Mucosa of rectum (tissue), 2 donors: ENCODE data around the gene GSTA4.

Source experiments
- H3K27ac ChIP-seq, 2 donors: one replicate each; pipeline ENCODE4 v1.7.0; 2013; ENCODE audit warnings: inconsistent platforms in 2 of 2, low read depth in 2 of 2, low read length in 2 of 2
- H3K27me3 ChIP-seq, 2 donors: one replicate each; pipeline ENCODE4 v1.7.0; 2013; ENCODE audit warnings: low read length in 2 of 2; ENCODE audit not compliant: control insufficient read depth in 2 of 2, insufficient read depth in 2 of 2
- H3K36me3 ChIP-seq, 2 donors: one replicate each; pipeline ENCODE4 v1.7.0; 2013; ENCODE audit warnings: low read length in 2 of 2; ENCODE audit not compliant: control insufficient read depth in 2 of 2, insufficient read depth in 2 of 2
- H3K4me1 ChIP-seq, 2 donors: one replicate each; pipeline ENCODE4 v1.7.0; 2013; ENCODE audit warnings: low read length in 2 of 2, mild to moderate bottlenecking in 1 of 2; ENCODE audit not compliant: control insufficient read depth in 2 of 2, insufficient read depth in 2 of 2
- H3K4me3 ChIP-seq, 2 donors: one replicate each; pipeline ENCODE4 v1.7.0; 2013; ENCODE audit warnings: low read length in 2 of 2
- H3K9ac ChIP-seq, 2 donors: one replicate each; pipeline ENCODE4 v1.7.0; 2013; ENCODE audit warnings: low read length in 2 of 2, low read depth in 1 of 2, mild to moderate bottlenecking in 1 of 2
- H3K9me3 ChIP-seq, 2 donors: one replicate each; pipeline ENCODE4 v1.7.0; 2013; ENCODE audit warnings: low read length in 2 of 2; ENCODE audit not compliant: control insufficient read depth in 2 of 2
- donor health status: healthy.
- donor health status: Normal muscosa, but diverticular disease.

GSTA4 gene

DNA sequence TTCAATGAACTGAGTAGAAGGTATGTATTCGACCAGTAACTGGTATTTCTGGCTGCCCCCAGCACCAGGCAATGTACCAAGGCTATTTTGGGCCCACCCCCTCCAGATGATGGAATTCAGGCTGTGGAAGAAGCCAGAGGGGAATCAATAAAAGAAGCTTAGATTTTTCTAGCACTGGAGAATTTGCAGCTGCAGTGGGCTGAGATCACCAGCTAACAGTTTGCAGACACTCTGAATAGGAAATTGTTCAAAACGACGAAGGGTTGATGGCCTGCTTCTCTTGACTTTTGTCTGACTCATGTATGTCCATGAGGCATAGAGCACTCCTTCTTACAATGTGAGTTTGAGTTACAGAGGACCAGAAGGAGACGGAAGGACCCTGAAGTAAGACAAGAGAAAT, 37.8 kb upstream of the GSTA4 start:
- H3K27me3 ChIP-seq = no peaks in the 10 kb centered on the region
- no peaks in the 10 kb centered on the region for H3K9me3 ChIP-seq
- no peak overlapping the region for H3K4me3 ChIP-seq
- no peak overlapping the region for H3K9ac ChIP-seq
- peak overlapping the region in 1 of 2 donors; percentile 35 for H3K27ac ChIP-seq
- no peaks in the 10 kb centered on the region for H3K4me1 ChIP-seq
- H3K36me3 ChIP-seq = peaks cover 53 to 57% of the 10 kb centered on the region in 2 donors

- Histone ChIP-seq H3K9ac (no peak overlapping the region), H3K9me3 (no peaks in the 10 kb centered on the region), H3K4me3 (no peak overlapping the region), H3K4me1 (no peaks in the 10 kb centered on the region), H3K36me3 (peaks cover 54 to 68% of the 10 kb centered on the region in 2 donors), H3K27ac (no peak overlapping the region), H3K27me3 (no peaks in the 10 kb centered on the region)
These were observed 36.2 kb upstream of the GSTA4 start for GRCh38 chr6:53031281-53031680.

GRCh38 chr6:53029761-53030160, 34.7 kb upstream of the GSTA4 start:
- H3K9ac ChIP-seq = no peak overlapping the region
- H3K27me3 ChIP-seq = no peaks in the 10 kb centered on the region
- H3K27ac ChIP-seq = no peak overlapping the region
- peaks cover 51 to 59% of the 10 kb centered on the region in 2 donors for H3K36me3 ChIP-seq
- no peaks in the 10 kb centered on the region for H3K4me1 ChIP-seq
- no peaks in the 10 kb centered on the region for H3K9me3 ChIP-seq
- H3K4me3 ChIP-seq = no peak overlapping the region

DNA sequence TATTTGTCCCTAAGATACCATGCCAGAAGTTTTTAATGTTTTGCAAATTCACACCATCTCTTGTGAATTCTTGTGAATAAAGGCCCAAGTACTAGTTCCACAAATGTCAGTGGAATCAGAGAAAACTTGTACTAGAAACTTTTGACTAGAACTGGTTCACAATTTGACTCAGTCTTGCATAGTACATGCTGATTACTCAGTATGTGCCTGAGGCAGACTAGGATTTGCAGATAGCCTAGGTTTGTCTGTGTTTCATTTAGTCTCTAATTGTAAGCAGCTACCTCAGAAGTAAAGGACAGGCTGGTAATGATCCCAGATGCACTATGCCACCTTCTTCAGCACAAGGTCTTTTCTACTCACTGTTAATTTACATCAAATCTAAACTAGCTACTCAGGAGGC, 34.2 kb upstream of the GSTA4 start:
- H3K9ac ChIP-seq = no peak overlapping the region
- H3K36me3 ChIP-seq = peaks cover 51 to 57% of the 10 kb centered on the region in 2 donors
- H3K4me1 ChIP-seq = no peaks in the 10 kb centered on the region

DNA sequence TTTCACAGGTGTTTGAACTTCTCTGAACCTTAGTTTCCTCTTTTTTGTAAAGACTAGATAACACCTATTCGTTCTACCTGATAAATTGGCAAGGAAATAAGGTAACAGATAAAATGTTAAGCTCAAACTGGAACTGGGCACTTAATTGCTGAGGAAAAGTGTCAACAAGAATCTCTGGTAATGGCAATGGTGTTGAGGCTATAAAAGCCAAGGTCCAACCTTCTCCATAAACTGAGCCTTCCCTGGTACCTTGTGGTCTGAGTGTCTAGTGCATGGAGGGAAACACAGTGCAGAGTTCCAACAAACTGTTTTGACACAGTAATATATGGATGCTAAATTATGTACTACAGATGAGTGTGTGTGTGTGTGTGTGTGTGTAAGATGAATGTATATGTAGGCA, 33.4 kb upstream of the GSTA4 start:
- H3K9ac ChIP-seq = no peak overlapping the region
- no peak overlapping the region for H3K4me3 ChIP-seq
- no peaks in the 10 kb centered on the region for H3K4me1 ChIP-seq
- H3K36me3 ChIP-seq = peaks cover 50 to 54% of the 10 kb centered on the region in 2 donors
- no peaks in the 10 kb centered on the region for H3K9me3 ChIP-seq
- H3K27me3 ChIP-seq = no peaks in the 10 kb centered on the region
- H3K27ac ChIP-seq = no peak overlapping the region

More for the DNA sequence above, 34.2 kb upstream of the GSTA4 start:
- no peak overlapping the region for H3K4me3 ChIP-seq
- H3K27me3 ChIP-seq = no peaks in the 10 kb centered on the region
- no peaks in the 10 kb centered on the region for H3K9me3 ChIP-seq
- no peak overlapping the region for H3K27ac ChIP-seq

DNA sequence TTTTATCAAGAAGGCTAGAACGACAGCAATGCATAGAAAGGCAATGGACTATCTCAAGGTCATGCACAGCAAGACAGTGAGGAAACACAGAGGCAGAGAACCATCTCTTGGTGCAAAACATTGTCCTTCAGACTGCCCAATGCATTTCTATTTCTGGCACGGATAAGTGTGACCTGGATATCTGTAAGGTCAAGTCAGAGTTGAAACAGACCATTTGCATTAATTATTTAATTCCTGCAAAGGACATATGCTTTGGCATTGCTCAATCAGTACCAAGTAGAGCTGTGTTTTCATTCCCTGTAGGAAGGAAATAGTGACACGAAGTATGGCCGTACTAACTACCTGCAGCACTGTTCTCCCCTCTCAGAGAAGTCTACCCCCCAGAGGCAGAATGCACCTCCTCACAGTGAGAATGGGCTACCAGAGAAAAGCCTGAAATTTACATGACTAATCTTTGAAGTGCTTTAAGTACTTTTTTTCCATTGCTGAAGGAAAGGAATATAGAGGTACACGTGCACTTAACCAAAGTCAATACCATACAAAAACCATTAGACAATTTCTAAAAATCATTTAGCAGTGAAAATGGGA, 32.1 kb upstream of the GSTA4 start:
- Histone ChIP-seq H3K36me3 (peaks cover 43 to 47% of the 10 kb centered on the region in 2 donors), H3K9me3 (no peaks in the 10 kb centered on the region), H3K9ac (no peak overlapping the region), H3K4me1 (no peaks in the 10 kb centered on the region), H3K4me3 (no peak overlapping the region), H3K27ac (no peak overlapping the region), H3K27me3 (no peaks in the 10 kb centered on the region)

DNA sequence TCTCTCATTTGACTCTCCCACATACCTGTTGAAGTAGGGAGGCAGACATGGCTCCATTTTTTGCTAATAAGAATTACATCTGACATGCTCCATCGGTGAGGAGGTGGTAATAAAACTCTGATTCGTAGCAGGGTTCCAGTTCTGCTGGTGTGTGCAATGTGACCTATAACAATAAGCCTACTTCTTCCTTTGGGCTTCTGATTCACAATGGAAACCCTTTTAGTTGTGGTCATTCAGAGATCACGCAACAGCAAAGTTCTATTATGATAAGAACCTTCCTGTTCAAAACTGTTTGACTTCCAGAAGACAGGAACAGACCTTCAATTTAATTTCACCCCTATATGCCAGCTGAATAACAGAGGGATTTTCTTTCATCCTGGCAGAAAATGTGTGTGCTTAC, 31.4 kb upstream of the GSTA4 start:
- Histone ChIP-seq H3K9ac (no peak overlapping the region), H3K9me3 (no peaks in the 10 kb centered on the region), H3K27me3 (no peaks in the 10 kb centered on the region), H3K36me3 (peaks cover 37 to 45% of the 10 kb centered on the region in 2 donors), H3K4me1 (no peaks in the 10 kb centered on the region), H3K27ac (no peak overlapping the region), H3K4me3 (no peak overlapping the region)

DNA sequence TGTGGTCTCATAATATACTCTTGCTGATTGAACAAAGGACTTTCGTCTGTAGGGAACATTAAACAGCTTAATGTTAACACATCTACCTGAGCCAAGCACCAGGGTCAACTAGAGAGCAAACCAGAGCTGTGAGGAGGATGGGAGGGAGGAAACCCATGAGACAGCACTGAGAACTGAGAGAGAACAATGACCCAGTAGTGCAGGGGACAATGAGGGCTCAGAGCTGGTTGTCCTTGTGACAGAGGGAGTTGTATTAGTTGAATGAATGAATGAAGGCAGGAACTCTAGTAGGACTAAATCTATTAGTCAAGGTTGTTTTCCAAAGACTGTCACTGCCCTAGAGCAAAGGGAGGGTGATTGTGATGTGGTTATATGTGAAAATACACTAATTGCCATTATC, 28.2 kb upstream of the GSTA4 start:
- H3K9me3 ChIP-seq = no peaks in the 10 kb centered on the region
- H3K4me3 ChIP-seq = no peak overlapping the region
- no peak overlapping the region for H3K27ac ChIP-seq
- H3K36me3 ChIP-seq = peaks cover 21 to 22% of the 10 kb centered on the region in 2 donors
- H3K4me1 ChIP-seq = no peaks in the 10 kb centered on the region
- no peaks in the 10 kb centered on the region for H3K27me3 ChIP-seq
- no peak overlapping the region for H3K9ac ChIP-seq

DNA sequence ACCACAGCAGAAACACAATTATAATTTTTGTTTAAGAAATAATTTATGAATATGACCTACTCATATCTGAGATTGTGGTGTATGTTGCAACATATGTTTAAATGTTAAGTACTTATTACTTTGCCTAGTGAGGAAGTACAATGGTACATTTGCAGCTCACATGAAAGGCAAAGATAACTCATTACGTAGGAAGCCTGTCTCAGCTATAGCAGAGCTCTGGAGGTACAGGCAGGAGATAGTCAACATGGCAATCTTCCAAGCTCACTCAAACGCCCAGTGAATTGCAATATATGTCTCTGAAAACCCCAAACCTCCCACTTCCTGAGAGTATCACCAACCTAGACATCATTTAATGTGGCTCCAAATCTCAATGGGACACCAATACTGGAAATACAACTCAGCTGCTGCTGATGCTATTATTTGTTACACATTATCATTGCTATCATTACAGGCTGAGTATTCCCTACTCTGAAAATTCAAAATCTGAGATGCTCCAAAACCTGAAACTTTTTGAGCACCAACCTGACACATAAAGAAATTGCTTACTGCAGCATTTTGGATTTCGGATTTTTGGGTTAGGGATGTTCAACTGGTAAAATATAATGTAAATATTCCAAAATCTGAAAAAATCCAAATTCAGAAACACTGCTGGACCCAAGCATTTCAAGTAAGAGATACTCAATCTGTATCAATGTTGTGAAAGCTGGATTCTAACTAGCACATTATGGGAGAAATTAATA, 25.1 kb upstream of the GSTA4 start:
- Histone ChIP-seq H3K4me3 (no peak overlapping the region), H3K9ac (no peak overlapping the region), H3K36me3 (peaks cover 24 to 32% of the 10 kb centered on the region in 2 donors), H3K9me3 (no peaks in the 10 kb centered on the region), H3K4me1 (no peaks in the 10 kb centered on the region), H3K27ac (no peak overlapping the region), H3K27me3 (no peaks in the 10 kb centered on the region)

DNA sequence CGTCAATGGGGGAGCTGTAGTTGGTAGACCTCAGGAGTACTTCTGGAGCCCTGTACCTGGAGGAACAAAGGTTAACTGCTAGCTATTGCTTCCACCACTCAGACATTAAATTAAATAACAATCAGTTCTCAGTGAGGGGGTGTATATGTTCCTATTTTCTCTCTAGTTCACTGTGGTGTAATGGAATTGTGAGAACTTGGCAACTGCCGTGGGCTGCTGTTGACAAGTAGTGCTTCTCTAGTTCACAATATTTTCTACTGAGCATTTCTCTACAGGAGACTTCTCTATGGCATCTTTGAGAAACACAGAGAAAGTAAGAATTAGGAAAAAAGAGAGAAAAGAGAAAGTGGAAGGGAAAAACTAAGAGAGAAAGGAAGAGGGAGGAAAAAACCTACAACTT, 23.4 kb upstream of the GSTA4 start:
- peaks cover 0 to 3% of the 10 kb centered on the region in 2 donors for H3K4me1 ChIP-seq
- no peaks in the 10 kb centered on the region for H3K27me3 ChIP-seq
- H3K9ac ChIP-seq = no peak overlapping the region
- no peak overlapping the region for H3K27ac ChIP-seq
- H3K36me3 ChIP-seq = peaks cover 23 to 34% of the 10 kb centered on the region in 2 donors
- no peak overlapping the region for H3K4me3 ChIP-seq
- no peaks in the 10 kb centered on the region for H3K9me3 ChIP-seq
